Measurements from ENCODE around the gene BCO2.
"Not testable (repeated sequence)": the region's sequence is repeated elsewhere in the genome, so short reads cannot be mapped to it uniquely, and the experiment has no call there.

Gene BCO2

DNA sequence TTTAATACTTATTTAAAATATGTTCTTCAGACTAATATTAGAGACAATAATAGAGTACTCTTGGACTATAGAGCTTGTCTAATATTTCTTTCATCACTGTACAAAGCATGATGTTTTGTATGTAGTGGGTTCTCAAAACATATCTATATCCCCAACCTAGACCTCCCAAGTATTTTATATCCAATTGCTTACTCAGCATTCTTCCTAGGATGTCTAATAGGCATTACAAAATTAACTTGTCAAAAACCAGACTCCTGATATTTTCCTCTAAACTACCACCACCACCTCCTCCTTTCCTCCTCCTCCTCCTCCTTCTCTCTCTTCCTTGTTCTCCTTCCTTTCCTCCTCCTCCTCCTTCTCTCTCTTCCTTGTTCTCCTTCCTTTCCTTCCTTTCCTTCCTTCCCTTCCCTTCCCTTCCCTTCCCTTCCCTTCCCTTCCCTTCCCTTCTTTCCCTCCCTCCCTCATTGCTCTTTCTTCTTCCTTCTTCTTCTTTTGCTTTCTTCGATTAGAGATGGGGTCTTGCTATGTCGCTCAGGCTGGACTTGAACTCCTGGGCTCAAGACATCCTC lies 21.3 kb downstream of the BCO2 start:
- Histone ChIP-seq H3K27me3 (replicated peaks; ENCODE audit: control insufficient read depth, insufficient read depth, low read length) (no peaks in the 10 kb centered on the region), H3K36me3 (ENCODE audit: control insufficient read depth, insufficient read depth, low read length) (no peaks in the 10 kb centered on the region), H3K4me3 (replicated peaks; ENCODE audit: low read depth, low read length) (no peak overlapping the region)
- TF ChIP-seq, protein P1, sequence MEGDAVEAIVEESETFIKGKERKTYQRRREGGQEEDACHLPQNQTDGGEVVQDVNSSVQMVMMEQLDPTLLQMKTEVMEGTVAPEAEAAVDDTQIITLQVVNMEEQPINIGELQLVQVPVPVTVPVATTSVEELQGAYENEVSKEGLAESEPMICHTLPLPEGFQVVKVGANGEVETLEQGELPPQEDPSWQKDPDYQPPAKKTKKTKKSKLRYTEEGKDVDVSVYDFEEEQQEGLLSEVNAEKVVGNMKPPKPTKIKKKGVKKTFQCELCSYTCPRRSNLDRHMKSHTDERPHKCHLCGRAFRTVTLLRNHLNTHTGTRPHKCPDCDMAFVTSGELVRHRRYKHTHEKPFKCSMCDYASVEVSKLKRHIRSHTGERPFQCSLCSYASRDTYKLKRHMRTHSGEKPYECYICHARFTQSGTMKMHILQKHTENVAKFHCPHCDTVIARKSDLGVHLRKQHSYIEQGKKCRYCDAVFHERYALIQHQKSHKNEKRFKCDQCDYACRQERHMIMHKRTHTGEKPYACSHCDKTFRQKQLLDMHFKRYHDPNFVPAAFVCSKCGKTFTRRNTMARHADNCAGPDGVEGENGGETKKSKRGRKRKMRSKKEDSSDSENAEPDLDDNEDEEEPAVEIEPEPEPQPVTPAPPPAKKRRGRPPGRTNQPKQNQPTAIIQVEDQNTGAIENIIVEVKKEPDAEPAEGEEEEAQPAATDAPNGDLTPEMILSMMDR (IDR thresholded peaks at IDR 0.05; ENCODE audit: insufficient read depth, low read length, poor library complexity, severe bottlenecking), result no peak
- DNase-seq (ENCODE audit: extremely low read depth, insufficient read length), result no peak

DNA sequence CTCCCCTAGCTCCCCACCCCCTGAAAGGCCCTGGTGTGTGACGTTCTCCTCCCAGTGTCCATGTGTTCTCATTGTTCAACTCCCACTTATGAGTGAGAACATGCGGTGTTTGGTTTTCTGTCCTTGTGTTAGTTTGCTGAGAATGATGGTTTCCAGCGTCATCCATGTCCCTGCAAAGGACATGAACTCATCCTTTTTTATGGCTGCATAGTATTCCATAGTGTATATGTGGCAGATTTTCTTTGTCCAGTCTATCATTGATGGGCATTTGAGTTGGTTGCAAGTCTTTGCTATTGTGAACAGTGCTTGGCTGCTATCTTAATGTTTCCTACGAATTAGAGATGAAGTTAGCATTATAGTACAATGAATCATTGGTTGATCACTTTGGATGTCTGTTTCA lies 23.8 kb downstream of the BCO2 start:
- not testable (repeated sequence) for H3K27me3 ChIP-seq (replicated peaks; ENCODE audit: control insufficient read depth, insufficient read depth, low read length); H3K36me3 ChIP-seq (ENCODE audit: control insufficient read depth, insufficient read depth, low read length); H3K4me3 ChIP-seq (replicated peaks; ENCODE audit: low read depth, low read length); DNase-seq (ENCODE audit: extremely low read depth, insufficient read length)

DNA sequence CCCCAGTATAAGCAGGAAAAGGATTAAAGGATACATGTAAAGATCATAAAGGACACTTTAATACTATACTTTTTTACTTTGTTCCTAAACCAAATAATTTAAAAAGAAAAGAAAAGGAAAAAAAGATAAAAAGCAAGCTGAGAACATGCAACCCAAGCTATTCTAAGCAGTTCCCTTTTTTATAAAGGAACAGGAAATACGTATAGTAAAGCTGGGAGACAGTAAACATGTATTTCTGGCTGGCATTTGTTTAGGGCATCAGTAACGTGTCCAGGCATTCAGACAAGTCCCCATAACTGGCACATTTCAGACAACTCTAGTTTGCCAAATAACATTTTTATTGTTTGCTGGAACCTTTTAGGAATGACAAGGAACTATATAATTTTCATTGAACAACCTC lies 24.9 kb downstream of the BCO2 start:
- no peak for DNase-seq (ENCODE audit: extremely low read depth, insufficient read length)
- H3K4me3 ChIP-seq (replicated peaks; ENCODE audit: low read depth, low read length), result no peak overlapping the region
- no peaks in the 10 kb centered on the region for H3K36me3 ChIP-seq (ENCODE audit: control insufficient read depth, insufficient read depth, low read length)
- no peaks in the 10 kb centered on the region for H3K27me3 ChIP-seq (replicated peaks; ENCODE audit: control insufficient read depth, insufficient read depth, low read length)
- TF ChIP-seq, protein P1 (IDR thresholded peaks at IDR 0.05; ENCODE audit: insufficient read depth, low read length, poor library complexity, severe bottlenecking), result no peak

DNA sequence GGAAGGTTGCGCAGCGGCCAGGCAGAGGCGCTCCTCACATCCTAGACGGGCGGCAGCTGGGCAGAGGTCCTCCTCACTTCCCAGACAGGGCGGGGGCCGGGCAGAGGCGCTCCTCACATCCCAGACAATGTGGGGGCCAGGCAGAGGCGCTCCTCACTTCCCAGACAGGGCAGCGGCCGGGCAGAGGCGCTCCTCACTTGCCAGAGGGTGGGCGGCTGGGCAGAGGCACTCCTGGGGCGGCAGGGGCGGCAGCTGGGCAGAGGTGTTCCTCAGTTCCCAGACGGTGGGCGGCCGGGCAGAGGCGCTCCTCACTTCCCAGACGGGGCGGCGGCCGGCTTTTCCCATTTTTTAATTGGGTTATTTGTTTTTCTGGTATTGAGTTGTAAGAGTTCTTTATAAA lies 30.8 kb downstream of the BCO2 start:
- TF ChIP-seq, protein P1 (IDR thresholded peaks at IDR 0.05; ENCODE audit: insufficient read depth, low read length, poor library complexity, severe bottlenecking), result no peak
- no peak for DNase-seq (ENCODE audit: extremely low read depth, insufficient read length)
- no peaks in the 10 kb centered on the region for H3K27me3 ChIP-seq (replicated peaks; ENCODE audit: control insufficient read depth, insufficient read depth, low read length)
- no peaks in the 10 kb centered on the region for H3K36me3 ChIP-seq (ENCODE audit: control insufficient read depth, insufficient read depth, low read length)
- H3K4me3 ChIP-seq (replicated peaks; ENCODE audit: low read depth, low read length), result no peak overlapping the region

DNA sequence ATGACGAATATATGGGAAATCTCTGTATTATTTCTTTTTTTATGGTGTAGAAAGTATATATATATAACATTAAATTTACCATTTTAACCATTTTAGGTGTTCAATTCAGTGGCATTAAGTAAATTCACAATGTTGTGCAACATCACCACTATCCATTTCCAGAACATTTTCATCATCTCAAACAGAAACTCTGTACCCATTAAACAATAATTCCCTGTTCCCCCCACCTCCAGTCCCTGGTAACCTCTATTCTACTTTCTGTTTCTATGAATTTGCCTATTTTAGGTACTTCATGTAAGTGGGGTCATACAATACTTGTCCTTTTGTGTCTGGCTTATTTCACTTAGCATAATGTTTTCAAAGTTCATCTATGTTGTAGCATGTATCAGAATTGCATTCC lies 35.6 kb downstream of the BCO2 start:
- DNase-seq (ENCODE audit: extremely low read depth, insufficient read length), result no peak
- no peaks in the 10 kb centered on the region for H3K27me3 ChIP-seq (replicated peaks; ENCODE audit: control insufficient read depth, insufficient read depth, low read length)
- TF ChIP-seq, protein P1 (IDR thresholded peaks at IDR 0.05; ENCODE audit: insufficient read depth, low read length, poor library complexity, severe bottlenecking), result no peak
- no peaks in the 10 kb centered on the region for H3K36me3 ChIP-seq (ENCODE audit: control insufficient read depth, insufficient read depth, low read length)
- no peak overlapping the region for H3K4me3 ChIP-seq (replicated peaks; ENCODE audit: low read depth, low read length)

DNA sequence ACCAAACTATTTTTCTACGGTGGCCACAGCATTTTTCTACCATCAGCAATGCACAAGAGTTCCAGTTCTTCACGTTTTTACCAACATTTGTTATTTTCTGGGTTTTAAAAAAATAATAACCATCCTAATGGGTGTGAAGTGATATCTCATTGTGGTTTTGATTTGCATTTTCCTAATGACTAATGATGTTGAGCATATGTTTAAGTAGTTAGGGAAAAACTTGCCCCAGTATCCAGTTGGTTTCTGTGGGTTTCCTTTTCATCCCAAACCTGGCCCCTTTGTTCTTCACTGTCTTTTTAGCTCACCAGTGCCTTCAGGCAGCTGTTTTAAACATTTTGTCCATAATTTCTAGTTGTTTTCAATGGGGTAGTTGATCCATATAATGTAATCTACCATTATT lies 36.2 kb downstream of the BCO2 start:
- TF ChIP-seq, protein P1 (IDR thresholded peaks at IDR 0.05; ENCODE audit: insufficient read depth, low read length, poor library complexity, severe bottlenecking), result no peak
- H3K27me3 ChIP-seq (replicated peaks; ENCODE audit: control insufficient read depth, insufficient read depth, low read length), result no peaks in the 10 kb centered on the region
- no peak overlapping the region for H3K4me3 ChIP-seq (replicated peaks; ENCODE audit: low read depth, low read length)

More for the DNA sequence above, 36.2 kb downstream of the BCO2 start:
- H3K36me3 ChIP-seq (ENCODE audit: control insufficient read depth, insufficient read depth, low read length), result no peaks in the 10 kb centered on the region
- no peak for DNase-seq (ENCODE audit: extremely low read depth, insufficient read length)
